Mucosa of rectum (tissue), 2 donors: ENCODE measurements around the gene UNC45A.
A peak's percentile ranks its signal among the peaks of the same experiment; 100 is the strongest.
"Not testable (repeated sequence)": the region's sequence is repeated elsewhere in the genome, so short reads cannot be mapped to it uniquely, and the experiment has no call there.

ENCODE experiments used
- H3K27ac ChIP-seq, 2 donors: one replicate each; pipeline ENCODE4 v1.7.0; 2013; ENCODE audit warnings: inconsistent platforms in 2 of 2, low read depth in 2 of 2, low read length in 2 of 2
- H3K27me3 ChIP-seq, 2 donors: one replicate each; pipeline ENCODE4 v1.7.0; 2013; ENCODE audit warnings: low read length in 2 of 2; ENCODE audit not compliant: control insufficient read depth in 2 of 2, insufficient read depth in 2 of 2
- H3K36me3 ChIP-seq, 2 donors: one replicate each; pipeline ENCODE4 v1.7.0; 2013; ENCODE audit warnings: low read length in 2 of 2; ENCODE audit not compliant: control insufficient read depth in 2 of 2, insufficient read depth in 2 of 2
- H3K4me1 ChIP-seq, 2 donors: one replicate each; pipeline ENCODE4 v1.7.0; 2013; ENCODE audit warnings: low read length in 2 of 2, mild to moderate bottlenecking in 1 of 2; ENCODE audit not compliant: control insufficient read depth in 2 of 2, insufficient read depth in 2 of 2
- H3K4me3 ChIP-seq, 2 donors: one replicate each; pipeline ENCODE4 v1.7.0; 2013; ENCODE audit warnings: low read length in 2 of 2
- H3K9ac ChIP-seq, 2 donors: one replicate each; pipeline ENCODE4 v1.7.0; 2013; ENCODE audit warnings: low read length in 2 of 2, low read depth in 1 of 2, mild to moderate bottlenecking in 1 of 2
- H3K9me3 ChIP-seq, 2 donors: one replicate each; pipeline ENCODE4 v1.7.0; 2013; ENCODE audit warnings: low read length in 2 of 2; ENCODE audit not compliant: control insufficient read depth in 2 of 2
- donor health status: healthy.
- donor health status: Normal muscosa, but diverticular disease.

UNC45A gene

DNA sequence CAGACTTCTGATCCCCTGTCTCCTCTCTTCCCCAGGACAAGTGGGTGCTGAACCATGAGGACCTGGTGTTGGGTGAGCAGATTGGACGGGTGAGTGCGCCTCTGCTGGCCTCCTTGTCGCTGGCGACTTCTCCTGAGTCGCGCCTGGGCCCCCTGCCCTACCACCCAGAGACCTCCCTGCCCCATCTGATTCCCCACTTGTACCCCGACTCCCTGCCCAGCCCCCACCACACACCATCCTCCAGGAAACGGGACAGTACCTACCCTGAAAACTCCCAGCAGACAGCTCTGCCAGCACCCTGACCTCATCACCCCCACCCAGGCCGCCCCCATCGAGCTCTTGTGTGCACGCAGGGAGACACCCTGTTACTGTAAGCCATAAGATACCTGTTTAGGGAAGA, 43.1 kb upstream of the UNC45A start:
- no peaks in the 10 kb centered on the region for H3K27me3 ChIP-seq
- peaks cover 29 to 41% of the 10 kb centered on the region in 2 donors for H3K36me3 ChIP-seq
- no peak overlapping the region for H3K9ac ChIP-seq
- H3K4me1 ChIP-seq, result no peaks in the 10 kb centered on the region
- H3K27ac ChIP-seq, result no peak overlapping the region
- no peak overlapping the region for H3K4me3 ChIP-seq
- no peaks in the 10 kb centered on the region for H3K9me3 ChIP-seq

DNA sequence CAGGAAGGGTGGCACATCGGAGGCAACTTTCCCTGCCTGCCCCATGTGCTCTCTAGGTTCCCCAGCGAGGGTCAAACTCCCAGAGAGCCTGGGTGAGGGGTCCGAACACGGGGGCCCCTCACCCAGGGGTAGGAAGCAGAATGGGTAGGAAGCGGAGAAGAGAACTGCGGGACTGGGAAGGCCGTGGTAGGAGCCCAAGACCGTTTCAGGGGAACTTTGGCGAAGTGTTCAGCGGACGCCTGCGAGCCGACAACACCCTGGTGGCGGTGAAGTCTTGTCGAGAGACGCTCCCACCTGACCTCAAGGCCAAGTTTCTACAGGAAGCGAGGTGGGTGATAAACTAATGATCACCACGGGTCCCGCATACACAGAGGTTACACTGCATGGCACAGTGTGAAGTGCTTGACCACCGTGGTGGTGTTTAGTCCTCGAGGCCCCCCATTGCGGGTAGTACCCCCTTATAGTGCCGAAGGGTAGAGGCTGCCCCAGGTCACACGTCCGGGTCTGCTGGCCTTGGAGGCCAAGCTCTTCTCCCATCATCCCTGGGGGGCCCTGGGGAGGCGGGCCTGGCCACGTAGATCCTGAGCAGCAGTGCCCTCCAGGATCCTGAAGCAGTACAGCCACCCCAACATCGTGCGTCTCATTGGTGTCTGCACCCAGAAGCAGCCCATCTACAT, 42.4 kb upstream of the UNC45A start:
- Histone ChIP-seq H3K9ac (no peak overlapping the region), H3K27me3 (no peaks in the 10 kb centered on the region), H3K36me3 (peaks cover 29 to 41% of the 10 kb centered on the region in 2 donors), H3K27ac (no peak overlapping the region), H3K4me1 (no peaks in the 10 kb centered on the region), H3K4me3 (no peak overlapping the region), H3K9me3 (no peaks in the 10 kb centered on the region)

DNA sequence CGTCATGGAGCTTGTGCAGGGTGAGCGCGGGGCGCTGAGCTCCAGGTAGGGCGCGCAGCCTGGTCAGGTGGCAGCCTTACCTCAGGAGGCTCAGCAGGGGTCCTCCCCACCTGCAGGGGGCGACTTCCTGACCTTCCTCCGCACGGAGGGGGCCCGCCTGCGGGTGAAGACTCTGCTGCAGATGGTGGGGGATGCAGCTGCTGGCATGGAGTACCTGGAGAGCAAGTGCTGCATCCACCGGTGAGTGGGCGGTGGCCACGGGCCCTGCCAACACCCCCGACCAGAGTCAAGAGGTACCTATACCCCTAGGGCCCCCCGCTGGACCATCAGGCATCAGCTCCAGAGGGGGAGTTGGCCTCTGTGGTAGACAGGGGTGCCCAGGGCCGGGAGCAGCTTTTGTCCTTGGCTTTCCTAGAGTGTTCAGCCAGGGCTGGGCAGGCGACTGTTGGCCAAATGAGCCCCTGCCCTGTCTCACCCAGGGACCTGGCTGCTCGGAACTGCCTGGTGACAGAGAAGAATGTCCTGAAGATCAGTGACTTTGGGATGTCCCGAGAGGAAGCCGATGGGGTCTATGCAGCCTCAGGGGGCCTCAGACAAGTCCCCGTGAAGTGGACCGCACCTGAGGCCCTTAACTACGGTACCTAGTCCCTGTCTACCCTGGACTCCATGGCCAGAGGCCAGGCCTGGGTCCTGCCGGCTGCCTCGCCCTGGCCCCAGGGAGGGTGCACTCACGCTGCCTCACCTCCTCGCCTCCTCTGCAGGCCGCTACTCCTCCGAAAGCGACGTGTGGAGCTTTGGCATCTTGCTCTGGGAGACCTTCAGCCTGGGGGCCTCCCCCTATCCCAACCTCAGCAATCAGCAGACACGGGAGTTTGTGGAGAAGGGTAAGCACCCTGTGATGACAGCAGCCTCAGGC, 41.7 kb upstream of the UNC45A start:
- no peak overlapping the region for H3K27ac ChIP-seq
- no peaks in the 10 kb centered on the region for H3K9me3 ChIP-seq

DNA sequence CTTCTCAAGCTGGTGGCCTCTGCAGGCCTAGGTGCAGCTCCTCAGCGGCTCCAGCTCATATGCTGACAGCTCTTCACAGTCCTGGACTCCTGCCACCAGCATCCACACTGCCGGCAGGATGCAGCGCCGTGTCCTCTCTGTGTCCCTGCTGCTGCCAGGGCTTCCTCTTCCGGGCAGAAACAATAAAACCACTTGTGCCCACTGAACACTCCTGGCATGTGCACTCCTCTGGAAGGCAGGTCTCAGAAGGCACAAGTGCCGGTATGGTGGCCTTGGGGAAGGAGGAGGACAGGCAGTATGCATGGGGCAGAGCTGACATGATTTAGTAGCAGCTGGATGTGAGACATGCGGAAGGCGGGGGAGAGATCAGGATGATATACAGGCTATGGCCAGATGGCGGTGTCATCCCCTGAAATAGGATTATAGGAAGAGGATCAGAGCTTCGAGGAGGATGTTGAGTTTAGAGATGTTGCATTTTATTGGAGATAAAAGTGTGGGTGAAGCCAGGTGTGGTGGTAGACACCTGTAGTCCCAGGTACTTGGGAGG, 39.4 kb upstream of the UNC45A start:
- no peak overlapping the region for H3K4me3 ChIP-seq
- H3K27ac ChIP-seq, result no peak overlapping the region
- no peaks in the 10 kb centered on the region for H3K27me3 ChIP-seq
- no peaks in the 10 kb centered on the region for H3K9me3 ChIP-seq
- H3K4me1 ChIP-seq, result no peaks in the 10 kb centered on the region
- H3K36me3 ChIP-seq, result peaks cover 23 to 32% of the 10 kb centered on the region in 2 donors
- H3K9ac ChIP-seq, result no peak overlapping the region

More for the DNA sequence above, 41.7 kb upstream of the UNC45A start:
- H3K4me3 ChIP-seq, result no peak overlapping the region
- no peaks in the 10 kb centered on the region for H3K27me3 ChIP-seq
- peaks cover 29 to 41% of the 10 kb centered on the region in 2 donors for H3K36me3 ChIP-seq
- no peaks in the 10 kb centered on the region for H3K4me1 ChIP-seq
- no peak overlapping the region for H3K9ac ChIP-seq

DNA sequence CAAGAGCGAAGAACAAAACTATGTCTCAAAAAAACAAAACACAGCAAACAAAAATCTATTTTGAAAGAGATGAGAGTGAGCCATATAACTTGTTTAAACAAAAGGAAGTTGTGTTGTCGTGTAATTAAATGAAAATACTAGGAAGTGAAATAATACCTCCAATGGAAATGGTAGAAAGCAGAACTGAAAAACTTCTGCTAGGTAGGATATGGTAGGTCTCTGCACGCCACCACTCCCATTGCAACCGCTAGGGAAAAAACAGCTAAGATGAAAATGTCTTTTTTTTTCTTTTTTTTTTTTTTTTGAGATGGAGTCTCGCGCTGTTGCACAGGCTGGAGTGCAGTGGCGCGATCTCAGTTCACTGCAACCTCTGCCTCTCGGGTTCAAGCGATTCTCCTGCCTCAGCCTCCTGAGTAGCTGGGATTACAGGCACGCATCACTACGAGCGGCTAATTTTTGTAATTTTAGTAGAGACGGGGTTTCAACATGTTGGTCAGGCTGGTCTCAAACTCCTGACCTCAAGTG, 37.9 kb upstream of the UNC45A start:
- not testable (repeated sequence) for H3K27ac ChIP-seq, H3K9me3 ChIP-seq, H3K4me3 ChIP-seq, H3K27me3 ChIP-seq, H3K4me1 ChIP-seq, H3K9ac ChIP-seq
- peaks cover 14 to 22% of the 10 kb centered on the region in 2 donors for H3K36me3 ChIP-seq

DNA sequence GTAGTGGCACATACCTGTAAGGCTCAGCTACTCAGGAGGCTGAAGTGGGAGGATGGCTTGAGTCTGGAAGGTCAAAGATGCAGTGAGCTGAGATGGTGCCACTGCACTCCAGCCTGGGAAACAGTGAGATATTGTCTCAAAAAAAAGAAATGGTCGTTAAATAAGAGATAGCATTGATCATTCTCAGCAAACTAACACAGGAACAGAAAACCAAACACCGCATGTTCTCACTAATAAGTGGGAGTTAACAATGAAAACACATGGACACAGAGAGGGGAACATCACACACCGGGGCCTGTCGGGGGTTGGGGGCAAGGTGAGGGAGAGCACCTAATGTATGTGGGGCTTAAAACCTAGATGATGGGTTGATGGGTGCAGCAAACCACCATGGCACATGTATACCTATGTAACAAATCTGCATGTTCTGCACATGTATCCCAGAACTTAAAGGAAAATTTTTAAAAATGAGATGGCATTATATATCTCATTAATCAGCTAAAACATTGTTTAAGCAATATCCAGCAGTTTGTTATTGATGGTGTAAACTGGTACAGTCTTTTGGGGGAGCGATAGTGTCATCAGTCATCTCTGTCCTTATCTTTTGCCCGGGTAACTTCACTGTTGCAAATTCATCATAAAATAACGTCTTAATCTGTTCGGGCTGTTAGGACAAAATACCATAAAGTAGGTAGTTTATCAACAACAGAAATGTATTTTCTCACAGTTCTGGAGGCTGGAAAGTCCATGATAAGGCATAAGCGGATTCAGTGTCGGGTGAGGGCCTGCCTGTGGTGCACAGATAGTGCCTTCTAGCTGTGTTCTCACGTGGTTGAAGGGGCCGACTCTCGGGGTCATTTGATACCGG, 33.7 kb upstream of the UNC45A start:
- peak overlapping the region; percentile 86 to 92 for H3K4me3 ChIP-seq
- H3K36me3 ChIP-seq, result peaks cover 15 to 17% of the 10 kb centered on the region in 2 donors
- H3K27me3 ChIP-seq, result no peaks in the 10 kb centered on the region
- peak overlapping the region; percentile 90 to 92 for H3K9ac ChIP-seq
- H3K4me1 ChIP-seq, result peaks cover 12 to 18% of the 10 kb centered on the region in 2 donors
- peak overlapping the region; percentile 93 to 97 for H3K27ac ChIP-seq
- no peaks in the 10 kb centered on the region for H3K9me3 ChIP-seq

DNA sequence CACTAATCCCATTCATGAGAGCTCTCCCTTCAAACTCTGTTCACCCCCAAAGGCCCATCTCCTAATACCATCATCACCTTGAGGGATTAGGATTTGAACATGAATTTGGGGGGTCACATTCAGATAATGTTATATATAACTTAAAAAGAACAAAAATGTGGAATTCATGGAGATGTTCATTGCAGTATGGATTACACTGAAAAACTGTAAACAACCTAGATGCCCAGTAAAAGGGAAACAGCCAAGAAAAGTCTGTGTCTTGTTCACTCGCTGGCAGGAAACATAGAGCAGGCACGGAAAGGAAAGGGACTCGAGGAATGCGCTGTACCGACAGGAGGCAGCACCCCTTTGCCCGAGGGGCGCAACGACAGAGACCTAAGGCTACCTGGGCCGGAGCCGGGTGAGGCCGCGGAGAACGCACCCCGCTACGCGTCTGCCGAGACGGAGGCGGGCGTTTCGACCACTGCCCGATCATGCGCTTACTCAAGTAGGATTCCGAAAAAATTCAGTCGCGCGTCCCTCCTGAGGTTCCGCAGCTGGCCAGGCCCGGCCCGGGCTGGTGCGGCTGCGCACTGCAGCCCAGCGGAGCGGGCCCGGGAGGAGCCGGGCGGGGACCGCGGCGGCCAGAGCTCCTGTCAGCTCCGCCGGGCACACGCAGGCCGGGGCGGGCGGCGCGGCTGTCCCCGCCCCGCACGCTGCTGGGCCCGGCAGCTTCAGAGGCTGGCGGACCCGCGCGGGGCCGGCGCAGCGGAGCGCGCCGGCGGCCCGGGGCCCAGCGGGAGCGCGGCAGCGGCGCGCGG, 32.8 kb upstream of the UNC45A start:
- Histone ChIP-seq H3K9ac (peak overlapping the region; percentile 90 to 92), H3K27me3 (no peaks in the 10 kb centered on the region), H3K4me3 (peak overlapping the region; percentile 86 to 92), H3K9me3 (no peaks in the 10 kb centered on the region), H3K4me1 (peaks cover 12 to 18% of the 10 kb centered on the region in 2 donors), H3K36me3 (peaks cover 23 to 25% of the 10 kb centered on the region in 2 donors), H3K27ac (peak overlapping the region; percentile 93 to 97)

DNA sequence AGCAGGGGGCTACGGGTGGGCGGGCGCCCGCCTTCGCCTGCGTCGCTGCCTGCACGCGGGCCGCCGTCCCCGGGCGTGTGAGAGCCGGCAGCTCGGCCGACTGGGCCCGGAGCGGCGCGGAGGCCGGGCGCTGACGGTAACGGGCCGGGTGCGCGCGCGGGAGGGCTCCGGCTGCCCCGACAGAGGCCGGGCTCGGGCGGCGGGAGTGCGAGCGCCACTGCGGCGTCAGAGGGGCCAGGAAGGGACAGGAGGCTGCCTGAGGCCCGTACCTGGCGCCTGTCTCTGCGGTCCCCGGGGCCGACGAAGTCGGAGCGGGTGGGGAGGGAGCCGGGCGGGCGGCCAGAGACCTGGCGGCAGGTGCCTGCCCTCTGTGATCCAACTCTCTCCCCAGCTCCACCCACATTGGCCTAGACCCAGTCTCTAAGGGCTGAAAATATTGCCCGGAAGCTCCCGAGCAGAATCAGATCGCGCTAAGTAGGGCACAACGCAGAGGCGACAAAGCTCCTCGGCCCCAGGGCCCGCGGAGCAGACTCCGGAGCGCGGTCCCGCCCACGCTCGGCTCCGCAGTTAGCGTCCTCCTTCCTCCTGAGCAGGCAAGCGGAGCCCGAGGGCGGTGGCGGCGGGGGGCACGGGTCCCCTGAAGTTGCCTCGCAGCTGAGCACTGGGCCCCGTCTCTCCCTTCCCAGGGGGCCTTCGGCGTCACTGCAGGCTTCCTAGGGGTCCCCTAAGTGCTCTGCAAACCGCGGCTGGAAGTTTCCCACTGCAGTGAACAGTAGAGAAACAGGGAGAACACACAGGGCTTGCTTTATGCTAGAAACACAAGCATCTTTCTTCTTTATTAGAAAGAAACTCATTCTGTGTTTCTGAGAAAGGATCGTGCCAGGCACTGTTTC, 32.0 kb upstream of the UNC45A start, which contains the start of gene MAN2A2:
TSS of gene MAN2A2 (plus strand) at position 463 of the 893 bp plus-strand sequence. CDS start 906 bp downstream, outside the sequence.
- Histone ChIP-seq H3K4me3 (peak within 1 kb of the TSS; percentile 86 to 92), H3K36me3 (peaks cover 30 to 33% of the 10 kb centered on the region in 2 donors), H3K9me3 (no peaks in the 10 kb centered on the region), H3K27ac (peak within 1 kb of the TSS; percentile 93 to 97), H3K4me1 (peaks cover 12 to 18% of the 10 kb centered on the region in 2 donors), H3K9ac (peak within 1 kb of the TSS; percentile 90 to 92), H3K27me3 (no peaks in the 10 kb centered on the region)
